HG03460 (cell line): ENCODE data around the gene BEST2.
"Not testable (repeated sequence)": the region's sequence is repeated elsewhere in the genome, so short reads cannot be mapped to it uniquely, and the experiment has no call there.

ENCODE experiments used
- ATAC-seq: cut with Tn5 transposase; IDR thresholded peaks from one replicate; pipeline ENCODE4 v1.9.1; 2021; ENCODE audit not compliant: unreplicated experiment

Gene BEST2

DNA sequence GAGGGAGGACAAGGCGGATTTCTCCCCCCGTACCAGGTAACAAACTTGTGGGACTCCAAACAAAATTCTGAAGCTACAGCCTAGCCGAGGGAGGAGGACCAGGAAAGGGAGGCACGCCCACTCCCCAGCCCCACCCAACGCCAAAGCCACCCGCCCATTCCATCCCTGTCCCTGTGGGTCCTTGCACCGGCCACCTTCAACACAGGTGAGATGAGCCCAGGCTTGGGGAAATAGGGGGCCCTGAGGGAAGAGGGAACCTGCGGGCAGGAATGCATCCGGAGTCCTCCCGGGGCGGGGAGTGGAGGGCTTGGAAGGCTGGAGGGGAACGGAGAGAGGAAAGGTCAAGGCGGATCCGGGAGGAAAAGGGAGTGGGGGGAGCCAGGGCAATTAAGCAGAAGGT lies at the start of gene BEST2:
BEST2 (plus strand) TSS at position 157 of the 400 bp plus-strand sequence. CDS start 802 bp downstream, outside the sequence.
- no peak for ATAC-seq

DNA sequence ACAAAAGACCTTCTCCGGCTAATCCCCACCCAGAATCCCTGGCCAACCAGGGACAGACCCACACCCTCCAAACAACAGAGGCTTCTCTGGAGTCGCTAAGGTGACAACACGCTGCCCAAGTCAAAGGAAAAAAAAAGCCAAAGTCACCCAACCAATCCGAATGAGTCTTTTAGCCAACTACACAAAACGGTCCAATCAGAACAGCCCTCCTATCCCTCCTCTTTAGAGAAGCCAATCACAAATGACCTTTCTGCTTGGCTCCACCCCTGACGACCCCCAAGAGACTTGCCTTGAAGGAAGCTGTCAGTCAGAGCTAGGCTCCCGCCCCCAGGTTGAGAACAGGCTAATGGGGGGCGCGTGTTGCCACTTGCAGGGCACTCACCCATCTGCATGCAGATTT lies 48.5 kb upstream of the BEST2 start:
- ATAC-seq = no peak

DNA sequence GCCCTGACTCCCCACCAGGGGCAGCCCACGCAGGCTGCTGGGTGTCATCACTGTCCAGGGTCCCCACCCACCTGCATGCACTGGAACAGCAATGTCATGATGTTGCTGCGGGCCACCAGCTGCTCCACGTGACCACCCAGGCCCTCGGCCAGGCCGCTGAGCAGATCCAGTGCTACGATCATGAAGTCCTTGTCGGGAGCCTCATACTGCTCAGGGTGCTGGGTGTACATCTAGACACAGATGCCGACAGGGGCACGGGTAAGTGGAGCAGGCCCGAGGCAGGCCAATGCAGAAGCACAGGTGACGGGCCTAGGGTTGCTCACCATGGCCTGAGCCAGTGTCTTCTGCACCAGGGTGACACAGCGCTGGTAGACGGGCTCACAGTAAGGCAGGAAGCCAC lies 46.4 kb upstream of the BEST2 start:
- ATAC-seq = no peak

DNA sequence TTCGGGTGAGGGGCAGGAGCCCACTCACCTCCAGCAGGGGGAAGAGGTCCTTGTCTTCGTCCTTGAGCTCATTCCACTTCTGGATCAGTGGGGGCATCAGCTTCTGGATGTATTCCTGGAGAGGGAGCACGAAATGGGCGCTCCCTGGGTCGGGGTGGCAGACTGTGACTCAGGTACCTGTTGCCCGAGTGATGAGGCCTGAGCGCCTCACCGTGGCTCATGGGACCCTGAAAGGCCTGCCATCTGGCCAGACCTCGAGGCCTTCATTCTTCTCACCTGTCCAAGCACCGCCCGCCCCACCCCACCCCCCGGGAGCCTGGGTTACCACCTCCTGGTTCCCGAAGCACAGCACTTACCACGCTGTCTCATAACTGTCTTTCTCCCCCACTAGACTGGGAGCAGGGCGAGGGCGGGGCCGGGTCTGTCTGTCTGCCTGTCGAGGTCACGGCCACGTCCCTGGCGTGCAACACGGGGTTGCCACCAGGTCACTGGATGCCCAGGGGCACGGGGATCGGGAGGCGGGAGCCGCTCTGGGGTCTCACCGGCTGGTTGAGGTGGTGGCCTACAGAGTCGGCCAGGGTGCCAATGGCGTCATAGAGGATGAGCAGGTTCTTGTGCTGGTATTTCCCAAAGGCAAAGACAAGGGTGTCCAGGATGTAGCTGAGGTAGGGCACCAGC lies 45.8 kb upstream of the BEST2 start:
- no peak for ATAC-seq

DNA sequence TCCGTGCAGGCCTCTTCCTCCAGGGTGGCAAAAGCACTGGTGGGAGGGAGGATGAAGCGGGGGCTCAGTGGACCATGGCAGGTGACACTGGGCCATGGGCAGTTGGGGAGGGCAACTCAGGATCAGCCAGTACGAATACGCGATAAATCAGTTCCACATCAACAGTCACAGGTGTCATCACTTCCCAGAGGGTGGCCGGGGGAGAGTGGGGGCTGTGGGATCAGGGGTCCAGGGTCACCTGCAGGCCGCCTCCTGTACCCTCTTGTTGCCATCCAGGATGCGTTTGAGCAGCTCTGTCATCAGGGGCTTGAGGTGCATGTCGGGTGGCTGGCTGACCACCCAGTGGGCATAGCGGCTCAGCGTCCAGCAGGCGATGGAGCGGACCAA lies 45.3 kb upstream of the BEST2 start:
- ATAC-seq = no peak

DNA sequence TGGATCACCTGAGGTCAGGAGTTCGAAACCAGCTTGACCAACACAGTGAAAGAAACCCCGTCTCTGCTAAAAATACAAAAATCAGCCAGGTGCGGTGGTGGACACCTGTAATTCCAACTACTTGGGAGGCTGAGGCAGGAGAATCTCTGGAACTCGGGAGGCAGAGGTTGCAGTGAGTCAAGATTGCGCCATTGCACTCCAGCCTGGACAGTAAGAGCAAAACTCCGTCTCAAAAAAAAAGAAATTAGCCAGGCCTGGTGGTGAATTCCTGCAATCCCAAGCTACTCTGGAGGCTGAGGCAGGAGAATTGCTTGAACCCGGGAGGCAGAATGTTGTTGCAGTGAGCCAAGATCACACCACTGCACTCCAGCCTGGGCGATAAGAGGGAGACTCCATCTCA lies 43.0 kb upstream of the BEST2 start:
- ATAC-seq = no peak

DNA sequence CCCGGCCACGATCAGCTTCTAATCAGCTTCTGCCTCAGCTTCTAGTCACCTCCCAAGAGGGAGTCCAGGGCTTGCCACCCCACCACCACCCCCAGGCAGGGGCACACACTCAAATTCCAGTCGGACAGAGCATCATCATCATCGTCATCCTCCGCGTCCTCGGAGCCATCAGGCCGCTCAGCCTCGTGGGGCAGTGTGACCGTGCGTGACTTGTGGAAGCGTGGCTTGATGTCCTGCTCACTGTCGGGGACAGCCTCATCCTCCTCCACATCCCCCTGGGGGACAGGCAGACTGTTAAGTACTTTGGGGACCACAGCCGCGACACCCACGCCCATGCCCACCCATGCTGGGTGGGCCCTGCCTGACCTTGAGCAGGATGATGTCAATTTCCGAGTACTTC lies 40.4 kb upstream of the BEST2 start:
- ATAC-seq = no peak

DNA sequence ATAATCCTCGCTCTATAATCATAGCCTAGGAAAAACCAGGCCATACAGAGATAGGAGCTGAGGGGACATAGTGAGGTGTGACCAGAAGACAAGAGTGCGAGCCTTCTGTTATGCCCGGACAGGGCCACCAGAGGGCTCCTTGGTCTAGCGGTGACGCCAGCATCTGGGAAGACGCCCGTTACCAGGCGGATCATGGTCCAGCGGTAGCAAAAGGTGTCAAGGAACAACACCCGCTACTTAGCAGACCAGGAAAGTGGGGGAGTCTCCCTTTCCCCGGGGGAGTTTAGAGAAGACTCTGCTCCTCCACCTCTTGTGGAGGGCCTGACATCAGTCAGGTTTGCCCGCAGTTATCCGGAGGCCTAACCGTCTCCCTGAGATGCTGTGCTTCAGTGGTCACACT lies 39.5 kb upstream of the BEST2 start:
- not testable (repeated sequence) for ATAC-seq

DNA sequence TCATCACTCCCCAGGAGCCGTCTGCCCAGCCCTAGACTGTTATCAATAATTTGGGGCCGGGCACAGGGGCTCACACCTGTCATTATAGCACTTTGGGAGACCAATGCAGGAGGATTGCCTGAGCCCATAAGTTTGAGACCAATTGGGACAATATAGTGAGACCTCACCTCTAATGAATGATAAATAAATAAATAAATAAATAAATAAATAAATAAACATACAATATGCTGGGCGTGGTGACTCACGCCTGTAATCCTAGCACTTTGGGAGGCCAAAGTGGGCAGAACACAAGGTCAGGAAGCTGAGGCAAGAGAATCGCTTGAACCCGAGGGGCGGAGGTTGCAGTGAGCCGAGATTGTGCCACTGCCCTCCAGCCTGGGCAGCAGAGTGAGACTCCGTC lies 38.3 kb upstream of the BEST2 start:
- not testable (repeated sequence) for ATAC-seq

DNA sequence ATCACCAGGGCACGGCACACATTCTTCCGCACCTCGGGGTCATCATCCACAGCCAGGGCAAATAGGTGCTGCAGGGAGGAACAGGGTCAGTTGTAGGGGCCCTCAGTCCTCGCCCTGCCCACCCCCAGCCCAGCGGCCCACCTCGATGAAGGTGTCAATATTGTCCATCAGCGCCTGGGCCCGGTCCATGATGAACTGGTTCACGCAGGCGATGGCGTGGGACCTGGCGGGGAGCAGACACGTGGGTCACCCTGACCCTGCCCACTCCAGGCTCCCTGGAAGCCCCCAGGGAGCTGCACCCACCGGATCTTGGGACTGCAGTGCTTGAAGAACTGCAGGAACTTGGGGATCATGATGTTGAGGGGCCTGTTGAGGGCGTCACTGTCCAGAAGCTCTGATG lies 36.5 kb upstream of the BEST2 start:
- no peak for ATAC-seq

DNA sequence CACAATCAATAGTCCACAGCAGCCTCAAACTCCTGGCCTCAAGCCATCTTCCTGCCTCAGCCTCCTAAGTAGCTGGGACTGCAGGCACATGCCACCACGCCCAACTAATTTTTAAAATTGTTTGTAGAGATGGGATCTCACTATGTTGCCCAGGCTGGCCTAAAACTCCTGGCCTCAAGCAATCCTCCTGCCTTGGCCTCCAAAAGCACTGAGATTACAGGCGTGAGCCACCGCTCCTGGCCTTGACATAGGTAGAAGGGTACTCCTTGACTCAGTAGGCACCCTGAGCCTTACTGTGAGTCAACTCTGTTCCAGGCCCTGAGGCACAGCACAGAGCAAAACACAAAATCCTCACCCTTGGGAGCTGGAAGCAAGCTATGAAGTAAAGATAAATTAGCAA lies 35.7 kb upstream of the BEST2 start:
- ATAC-seq = no peak

DNA sequence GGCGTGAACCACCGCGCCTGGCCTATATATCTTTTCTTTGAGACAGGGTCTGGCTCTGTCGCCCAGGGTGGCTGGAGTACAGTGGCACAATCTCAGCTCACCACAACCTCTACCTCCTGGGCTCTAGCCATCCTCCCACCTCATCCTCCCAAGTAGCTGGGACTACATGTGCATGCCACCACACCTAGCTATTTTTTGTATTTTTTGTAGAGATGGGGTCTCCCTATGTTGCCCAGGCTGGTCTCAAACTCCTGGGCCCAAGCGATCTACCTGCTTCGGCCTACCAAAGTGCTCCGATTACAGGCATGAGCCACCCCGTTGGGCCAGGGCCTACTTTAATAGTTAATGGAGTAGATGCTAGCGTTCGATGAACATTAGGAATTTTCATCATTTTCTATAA lies 31.3 kb upstream of the BEST2 start:
- ATAC-seq = no peak

DNA sequence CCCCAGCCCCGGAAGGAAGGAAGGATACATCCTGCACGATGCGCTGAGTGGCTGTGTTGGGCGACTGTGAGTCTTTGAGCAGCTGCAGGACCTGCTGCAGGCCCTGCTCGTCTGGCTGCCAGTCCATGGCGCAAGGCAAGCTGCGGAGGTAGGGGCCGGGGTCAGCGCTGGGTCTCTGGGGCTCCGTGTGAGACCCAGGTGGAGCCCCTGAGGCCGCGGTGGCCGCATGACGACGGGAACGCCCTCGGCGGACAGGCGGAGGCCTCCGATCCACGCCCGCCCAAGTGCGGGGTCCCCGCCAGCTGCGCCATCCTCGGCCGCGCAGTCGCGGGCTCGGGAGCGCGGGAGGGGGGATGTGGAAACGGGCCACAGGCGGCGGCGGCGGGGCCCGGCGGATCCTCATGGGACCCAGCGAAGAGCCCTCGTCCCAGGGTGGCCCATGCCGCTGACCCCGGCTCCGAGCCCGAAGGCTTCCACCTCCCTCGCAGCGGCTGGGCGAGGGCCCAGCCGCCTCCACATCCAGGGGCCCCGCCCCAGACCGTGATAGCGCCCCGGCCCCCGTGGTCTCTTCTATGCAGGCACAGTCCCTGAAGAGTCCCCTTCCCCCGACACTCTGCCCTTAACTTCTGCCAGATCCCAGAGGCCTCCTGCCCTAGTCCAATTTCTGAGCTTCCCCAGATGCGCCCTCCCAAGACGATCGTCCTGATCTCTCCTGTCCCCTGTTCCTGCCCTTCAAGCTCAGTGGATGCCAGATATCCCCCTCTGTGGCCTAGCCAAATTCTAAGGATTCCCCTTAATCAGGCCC lies 30.5 kb upstream of the BEST2 start:
- ATAC-seq = no peak

DNA sequence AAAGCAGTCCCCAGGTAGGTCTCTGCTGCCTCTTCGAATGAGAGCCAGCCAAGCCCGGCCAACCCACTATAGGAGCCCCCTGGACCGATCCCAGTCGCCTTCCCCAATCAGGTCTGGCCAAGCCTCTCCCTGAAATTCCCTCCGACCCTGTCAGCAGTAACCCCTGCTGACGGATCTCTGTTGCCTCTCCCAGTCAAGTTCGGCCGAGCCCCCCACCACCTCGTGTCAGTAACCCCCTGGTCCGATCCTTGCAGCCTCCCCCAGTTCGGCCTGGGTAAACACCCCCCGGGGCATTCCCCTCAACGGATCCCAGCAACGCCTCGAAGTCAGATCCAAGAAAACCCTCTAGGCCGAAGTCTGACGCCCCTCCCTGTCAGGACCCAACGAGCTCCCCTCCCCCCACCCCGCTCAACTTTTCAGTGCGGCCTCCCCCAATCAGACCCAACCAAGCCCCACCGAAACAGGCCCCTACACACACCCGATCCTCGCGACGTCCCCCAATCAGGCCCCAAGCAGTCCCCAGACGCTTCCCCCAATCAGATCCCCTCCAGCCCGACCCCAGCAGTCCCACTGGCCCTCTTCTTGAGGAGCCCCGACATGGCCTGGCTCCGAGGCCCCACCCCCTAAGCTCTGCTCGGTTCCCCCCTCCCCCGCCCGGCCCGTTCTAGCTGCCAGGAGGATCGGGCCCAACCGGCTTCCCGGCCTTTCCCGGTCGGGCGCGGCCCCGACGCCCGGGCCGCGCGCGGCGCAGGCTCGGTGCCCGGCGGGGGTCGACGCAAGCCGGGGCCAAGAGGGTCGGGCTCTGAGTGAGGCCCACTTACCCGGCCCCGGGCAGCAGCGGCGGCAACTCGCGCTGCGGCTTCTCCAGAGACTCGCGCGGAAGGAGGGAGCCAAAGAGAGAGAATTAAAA lies 29.7 kb upstream of the BEST2 start:
- ATAC-seq = peak; percentile 32

DNA sequence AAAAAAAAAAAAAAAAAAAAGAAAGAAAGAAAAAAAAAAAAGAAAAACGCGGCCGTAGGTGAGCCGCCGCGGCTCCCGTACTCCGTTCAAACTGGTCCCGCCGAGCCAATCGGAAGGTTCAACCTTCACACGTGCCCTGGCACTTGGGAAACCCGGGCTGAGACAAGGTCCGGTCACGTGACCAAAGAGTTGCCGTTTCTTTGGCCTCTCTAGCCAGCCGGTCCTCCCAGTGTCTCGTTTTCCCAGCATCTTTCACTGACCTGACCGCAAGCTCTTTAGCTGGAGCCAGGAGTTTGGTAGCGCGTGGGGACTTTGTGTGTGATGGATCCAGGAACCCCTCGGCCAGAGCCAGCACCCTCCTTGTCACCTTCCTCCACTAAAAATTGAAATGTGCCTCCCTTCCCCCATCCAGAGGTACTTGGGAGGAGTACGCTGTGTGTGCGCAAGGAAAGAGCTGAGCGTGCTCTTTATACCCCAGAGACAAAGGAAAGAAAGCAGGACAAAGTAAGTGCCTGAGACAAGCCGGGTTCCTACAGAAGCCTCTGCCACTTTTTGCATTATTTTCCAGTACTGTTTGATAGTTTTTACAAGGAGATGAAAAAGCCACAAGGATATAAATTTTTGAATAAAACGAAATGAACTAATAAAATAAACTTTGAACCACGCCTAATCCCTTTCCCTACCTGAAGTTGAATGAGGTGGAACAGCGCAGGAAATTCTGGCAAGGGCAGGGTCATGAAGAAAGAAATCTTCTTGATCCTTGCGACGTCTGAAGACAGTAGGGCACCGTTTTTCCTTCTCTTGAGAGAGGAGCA lies 28.8 kb upstream of the BEST2 start:
- ATAC-seq = peak; percentile 80

DNA sequence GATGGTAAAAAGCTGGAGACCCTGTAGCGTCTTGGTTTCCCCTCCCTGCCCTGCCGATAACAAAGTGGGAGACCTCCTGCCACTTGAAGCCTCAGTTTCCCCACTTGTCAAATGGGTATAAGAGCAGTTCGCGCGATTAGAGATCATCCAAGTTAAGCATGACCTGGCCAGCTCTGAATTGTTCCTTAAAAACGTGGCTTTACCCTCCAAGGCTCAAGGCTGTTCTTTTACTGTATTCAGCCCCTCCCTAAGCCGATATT lies 28.3 kb upstream of the BEST2 start:
- ATAC-seq = no peak

DNA sequence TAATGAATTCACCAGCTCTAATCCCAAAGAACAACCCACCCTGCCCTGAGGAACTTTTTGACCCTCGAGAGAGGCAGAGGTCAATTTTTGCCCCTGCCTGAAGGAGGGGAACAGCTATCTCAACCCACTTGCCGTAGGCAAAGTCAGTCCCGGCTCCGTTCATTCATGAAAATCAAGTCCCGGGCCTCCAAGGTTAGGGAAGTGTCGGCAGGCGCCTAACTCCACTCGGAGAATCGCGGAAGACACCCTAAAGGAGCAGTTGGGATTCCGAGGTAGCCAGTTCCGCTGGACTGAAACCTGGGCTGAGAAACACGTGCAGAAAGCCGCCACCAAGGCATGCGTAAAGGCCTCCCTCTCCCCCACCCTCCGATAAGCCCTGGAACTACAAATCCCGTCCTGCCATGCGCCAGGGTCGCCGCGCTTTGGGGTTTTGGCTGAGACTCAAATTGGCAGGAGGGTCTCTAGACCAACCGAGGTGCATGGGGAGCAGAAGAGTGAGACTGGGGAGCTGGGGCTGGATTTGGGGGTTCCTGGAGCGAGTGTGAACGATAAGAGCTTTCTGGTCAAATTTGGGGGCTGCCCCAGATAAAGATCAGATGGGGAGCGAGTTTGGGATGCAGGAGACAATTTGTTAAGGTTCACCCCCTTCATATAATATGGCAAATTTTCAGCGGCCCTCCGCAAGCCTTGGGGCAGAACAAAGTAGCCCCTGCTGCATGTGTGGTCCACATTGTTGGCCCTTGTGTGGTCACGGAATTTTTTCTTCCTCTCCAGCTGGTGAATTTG lies 27.8 kb upstream of the BEST2 start, which contains the start of gene TNPO2:
TNPO2 (minus strand) TSS at position 292 of the 786 bp plus-strand sequence. CDS start 2,955 bp downstream, outside the sequence.
- ATAC-seq = no peak

DNA sequence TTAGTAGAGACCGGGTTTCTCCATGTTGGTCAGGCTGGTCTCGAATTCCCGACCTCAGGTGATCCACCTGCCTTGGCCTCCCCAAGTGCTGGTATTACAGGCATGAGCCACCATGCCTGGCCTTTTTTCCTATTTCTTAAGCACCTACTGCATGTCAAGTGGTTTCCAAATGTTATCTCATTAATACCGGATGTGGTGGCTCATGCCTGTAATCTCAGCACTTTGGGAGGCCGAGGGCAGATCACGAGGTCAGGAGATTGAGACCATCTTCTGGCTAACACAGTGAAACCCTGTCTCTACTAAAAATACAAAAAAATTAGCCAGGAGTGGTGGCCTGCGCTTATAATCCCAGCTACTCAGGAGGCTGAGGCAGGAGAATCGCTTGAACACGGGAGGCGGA lies 26.0 kb upstream of the BEST2 start:
- ATAC-seq = not testable (repeated sequence)

DNA sequence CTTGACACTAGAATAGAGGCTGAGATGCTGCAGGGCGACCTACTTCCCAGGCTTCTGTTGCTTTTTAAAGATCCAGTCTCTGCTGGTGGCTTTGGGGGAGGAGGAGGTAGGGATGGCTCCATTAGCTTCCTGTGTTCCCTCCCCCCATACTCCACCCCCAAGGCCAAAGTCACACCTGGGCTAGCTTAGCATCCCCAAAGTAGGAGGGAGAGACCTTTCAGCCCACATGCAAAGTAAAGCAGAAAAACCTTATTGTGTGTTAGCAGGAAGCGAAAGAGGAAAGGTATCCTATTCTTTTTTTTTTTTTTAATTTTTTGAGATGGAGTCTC lies 24.6 kb upstream of the BEST2 start:
- ATAC-seq = no peak

DNA sequence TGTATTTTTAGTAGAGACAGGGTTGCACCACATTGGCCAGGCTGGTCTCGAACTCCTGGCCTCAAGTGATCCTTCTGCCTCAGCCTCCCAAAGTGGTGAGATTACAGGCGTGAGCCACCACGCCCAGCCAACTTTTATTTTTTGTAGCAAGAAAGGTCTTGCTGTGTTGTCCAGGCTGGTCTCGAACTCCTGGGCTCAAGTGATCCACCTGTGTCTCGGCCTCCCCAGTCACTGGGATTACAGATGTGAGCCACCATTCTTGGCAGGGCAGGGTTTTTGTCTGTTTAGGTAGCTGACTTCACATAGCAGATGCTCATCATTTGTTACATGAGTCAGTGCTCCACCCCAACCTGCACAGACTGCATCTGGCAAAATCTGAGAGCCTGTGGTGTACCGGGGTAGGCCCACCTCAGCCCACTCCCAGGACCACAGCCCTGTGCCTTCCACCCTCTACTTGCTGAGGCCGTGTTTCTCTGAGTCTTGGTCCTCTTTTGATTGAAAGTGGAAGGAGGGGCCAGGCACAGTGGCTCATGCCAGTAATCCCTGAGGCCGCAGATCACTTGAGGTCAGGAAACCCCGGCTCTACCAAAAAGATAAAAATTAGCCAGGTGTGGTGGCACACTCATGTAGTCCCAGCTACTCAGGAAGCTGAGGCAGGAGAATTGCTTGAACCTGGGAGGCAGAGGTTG lies 23.7 kb upstream of the BEST2 start:
- ATAC-seq = no peak
